Naive thymus-derived CD8-positive, alpha-beta T cell (primary cell): ENCODE results near the gene VWF. TPM values are rescaled to one million over a fixed set of nuclear protein-coding genes. Genes with fewer than 3 reads are reported as not detected.
"Not testable (repeated sequence)": the region's sequence is repeated elsewhere in the genome, so short reads cannot be mapped to it uniquely, and the experiment has no call there.

ENCODE experiments used
- ATAC-seq, 2 donors: fragments of 150-1000 bp; cut with Tn5 transposase in 1 of 2; sonication (Bioruptor Pico), chemical (Tn5 transposase) in 1 of 2; 1 replicate in 1 of 2; 2 replicates in 1 of 2; pipeline ENCODE4 v1.10.0; 2021; ENCODE audit warnings: mild to moderate bottlenecking in 2 of 2, moderate library complexity in 2 of 2
- POLR2A ChIA-PET: fragments of 350-600 bp; sonication (Branson Sonifier 250); formaldehyde crosslinking; loops from one replicate; lab custom pipeline; 2021; ENCODE audit warnings: antibody characterized with exemption; lab: Charles Lee
- DNase-seq, 10 donors: peaks; one replicate each; pipeline versions ENCODE4 v3.0.0 to v3.0.0-alpha.2; 2020 to 2022
- H3K27ac Mint-ChIP-seq, 10 donors: one replicate each; pipeline ENCODE4 v1.8.0; 2020 to 2022; ENCODE audit warnings: mild to moderate bottlenecking in 10 of 10, mixed read lengths in 10 of 10, moderate library complexity in 4 of 10, inconsistent platforms in 1 of 10
- H3K27me3 Mint-ChIP-seq, 5 donors: one replicate each; pipeline ENCODE4 v1.8.0; 2021 to 2022; ENCODE audit warnings: mixed read lengths in 5 of 5
- H3K36me3 Mint-ChIP-seq, 3 donors: one replicate each; pipeline ENCODE4 v1.8.0; 2020 to 2022; ENCODE audit warnings: mixed read lengths in 3 of 3, mild to moderate bottlenecking in 2 of 3, inconsistent platforms in 1 of 3
- H3K4me1 Mint-ChIP-seq, 4 donors: one replicate each; pipeline ENCODE4 v1.8.0; 2021 to 2022; ENCODE audit warnings: mixed read lengths in 4 of 4
- H3K4me3 Mint-ChIP-seq, 10 donors: one replicate each; pipeline ENCODE4 v1.8.0; 2020 to 2022; ENCODE audit warnings: mild to moderate bottlenecking in 10 of 10, mixed read lengths in 10 of 10, moderate library complexity in 6 of 10, inconsistent platforms in 1 of 10
- H3K9me3 Mint-ChIP-seq, 9 donors: one replicate each; pipeline ENCODE4 v1.8.0; 2020 to 2022; ENCODE audit warnings: mixed read lengths in 9 of 9, mild to moderate bottlenecking in 3 of 9, inconsistent platforms in 1 of 9, moderate library complexity in 1 of 9
- polyA plus RNA-seq, 3 donors: library from polyadenylated mRNA; unstranded; fragments of 300-500 nt; fragmentation: Illumina TruSeq; gene quantifications; one replicate each; pipeline ENCODE4 v1.2.3, GENCODE V29; 2021
- total RNA-seq, 8 experiments: library from RNA in 2 of 8; stranded (reverse) in 2 of 8; gene quantifications; one replicate each; pipeline ENCODE4 v1.2.3 and lab custom pipeline; 2021 to 2026

The VWF gene
- total and polyA plus RNA-seq, 5 experiments from 2014 or later = 0.08 to 0.60 TPM; not detected in 3

- H3K27me3 Mint-ChIP-seq, ATAC-seq, H3K9me3 Mint-ChIP-seq, H3K36me3 Mint-ChIP-seq: not testable (repeated sequence)
- DNase-seq = peak in 1 of 10 donors; percentile 24
- Mint-ChIP-seq H3K4me1 (peaks cover 27 to 71% (median 62%) of the 10 kb centered on the region in 4 donors), H3K27ac (peak overlapping the region; percentile 68 to 99 (median 93)), H3K4me3 (peak overlapping the region in 8 of 10 donors; percentile 65 to 82 (median 77))
- POLR2A ChIA-PET = interaction anchor here (1.1 to 4.6 kb wide), 3 partner anchors 12 to 73 kb away, joined by 3 to 30 read pairs (median 4); no protein-coding TSS in a partner anchor
Observed at GRCh38 chr12:6142368-6143302, 18.2 kb upstream of the VWF start.

- peak overlapping the region; percentile 16 to 88 (median 80) for H3K4me3 Mint-ChIP-seq
- POLR2A ChIA-PET = interaction anchor here (1.1 to 4.6 kb wide), 11 partner anchors 8 to 89 kb away, joined by 3 to 30 read pairs (median 5); partner anchors contain the start of genes CD9 and VWF
- H3K9me3 Mint-ChIP-seq, ATAC-seq, H3K36me3 Mint-ChIP-seq, H3K27me3 Mint-ChIP-seq, DNase-seq: not testable (repeated sequence)
- H3K27ac Mint-ChIP-seq = peak overlapping the region; percentile 97 to 99 (median 98)
- H3K4me1 Mint-ChIP-seq = peaks cover 26 to 71% (median 60%) of the 10 kb centered on the region in 4 donors
Observed at GRCh38 chr12:6141731-6142367, 17.4 kb upstream of the VWF start.

- peak; percentile 65 to 91 for ATAC-seq
- H3K36me3 Mint-ChIP-seq = peaks cover 0 to 7% (median 4%) of the 10 kb centered on the region in 3 donors
- peaks cover 0 to 2% (median 0%) of the 10 kb centered on the region in 5 donors for H3K27me3 Mint-ChIP-seq
- H3K9me3 Mint-ChIP-seq = peaks cover 0 to 9% (median 0%) of the 10 kb centered on the region in 9 donors
- POLR2A ChIA-PET = interaction anchor here (0.6 to 4.6 kb wide), 13 partner anchors 8 to 90 kb away, joined by 3 to 30 read pairs (median 5); partner anchors contain the start of genes CD9 and VWF
- DNase-seq = peak in 8 of 10 donors; percentile 9 to 72 (median 40)
- H3K4me3 Mint-ChIP-seq = peak overlapping the region; percentile 46 to 88 (median 80)
- peak overlapping the region; percentile 97 to 99 (median 98) for H3K27ac Mint-ChIP-seq
- H3K4me1 Mint-ChIP-seq = peaks cover 23 to 64% (median 53%) of the 10 kb centered on the region in 4 donors
Observed at GRCh38 chr12:6140651-6141447, 16.4 kb upstream of the VWF start.

GRCh38 chr12:6135071-6135470 lies 10.6 kb upstream of the VWF start:
- Mint-ChIP-seq H3K9me3 (peaks cover 0 to 7% (median 0%) of the 10 kb centered on the region in 9 donors), H3K4me1 (peaks cover 8 to 28% (median 19%) of the 10 kb centered on the region in 4 donors), H3K27ac (peak overlapping the region in 1 of 10 donors; percentile 35), H3K36me3 (peaks cover 0 to 7% (median 0%) of the 10 kb centered on the region in 3 donors), H3K27me3 (no peaks in the 10 kb centered on the region), H3K4me3 (no peak overlapping the region)
- POLR2A ChIA-PET = no interaction called here
- ATAC-seq (no peak), DNase-seq (no peak)

- Mint-ChIP-seq H3K4me3 (no peak overlapping the region), H3K9me3 (no peaks in the 10 kb centered on the region), H3K27me3 (no peaks in the 10 kb centered on the region), H3K4me1 (peaks cover 2 to 17% (median 6%) of the 10 kb centered on the region in 4 donors), H3K36me3 (peaks cover 0 to 4% (median 0%) of the 10 kb centered on the region in 3 donors), H3K27ac (no peak overlapping the region)
- no peak for ATAC-seq
- no peak for DNase-seq
- POLR2A ChIA-PET = no interaction called here
Observed at GRCh38 chr12:6133642-6134041, 9.2 kb upstream of the VWF start.

GRCh38 chr12:6132496-6132895 lies 8.0 kb upstream of the VWF start:
- no peak overlapping the region for H3K27ac Mint-ChIP-seq
- H3K4me1 Mint-ChIP-seq = peaks cover 0 to 9% (median 1%) of the 10 kb centered on the region in 4 donors
- DNase-seq (no peak), ATAC-seq (no peak)
- no peaks in the 10 kb centered on the region for H3K9me3 Mint-ChIP-seq
- H3K27me3 Mint-ChIP-seq = no peaks in the 10 kb centered on the region
- no peak overlapping the region for H3K4me3 Mint-ChIP-seq
- POLR2A ChIA-PET = no interaction called here
- peaks cover 0 to 4% (median 0%) of the 10 kb centered on the region in 3 donors for H3K36me3 Mint-ChIP-seq

- POLR2A ChIA-PET = no interaction called here
- H3K9me3 Mint-ChIP-seq = no peaks in the 10 kb centered on the region
- peak overlapping the region in 2 of 10 donors; percentile 3 to 12 for H3K27ac Mint-ChIP-seq
Observed at GRCh38 chr12:6125310-6125608, 789 bp upstream of the VWF start.

GRCh38 chr12:6123258-6123657 lies 1.2 kb downstream of the VWF start:
- Mint-ChIP-seq H3K9me3 (no peaks in the 10 kb centered on the region), H3K4me3 (no peak overlapping the region), H3K27ac (no peak overlapping the region), H3K27me3 (peaks cover 0 to 2% (median 0%) of the 10 kb centered on the region in 5 donors), H3K36me3 (no peaks in the 10 kb centered on the region), H3K4me1 (peaks cover 0 to 2% (median 0%) of the 10 kb centered on the region in 4 donors)
- POLR2A ChIA-PET = no interaction called here
- ATAC-seq (no peak), DNase-seq (no peak)

More at GRCh38 chr12:6125310-6125608, 789 bp upstream of the VWF start:
- Mint-ChIP-seq H3K36me3 (no peaks in the 10 kb centered on the region), H3K27me3 (no peaks in the 10 kb centered on the region), H3K4me3 (no peak overlapping the region), H3K4me1 (peaks cover 0 to 2% (median 0%) of the 10 kb centered on the region in 4 donors)
- no peak for ATAC-seq
- no peak for DNase-seq

GRCh38 chr12:6122201-6122600 lies 2.3 kb downstream of the VWF start:
- Mint-ChIP-seq H3K27me3 (peaks cover 0 to 2% (median 0%) of the 10 kb centered on the region in 5 donors), H3K4me3 (no peak overlapping the region), H3K4me1 (peaks cover 0 to 2% (median 0%) of the 10 kb centered on the region in 4 donors), H3K27ac (peak overlapping the region in 1 of 10 donors; percentile 78), H3K9me3 (no peaks in the 10 kb centered on the region), H3K36me3 (no peaks in the 10 kb centered on the region)
- POLR2A ChIA-PET = interaction anchor here (0.6 kb wide), 1 partner anchor 14 kb away, joined by 4 read pairs; no protein-coding TSS in a partner anchor
- DNase-seq (no peak), ATAC-seq (no peak)

- Mint-ChIP-seq H3K9me3 (no peaks in the 10 kb centered on the region), H3K36me3 (no peaks in the 10 kb centered on the region), H3K4me1 (peaks cover 0 to 5% (median 0%) of the 10 kb centered on the region in 4 donors), H3K27ac (no peak overlapping the region), H3K4me3 (no peak overlapping the region), H3K27me3 (peaks cover 0 to 2% (median 0%) of the 10 kb centered on the region in 5 donors)
- DNase-seq (no peak), ATAC-seq (no peak)
- POLR2A ChIA-PET = interaction anchor here (0.5 kb wide), 1 partner anchor 26 kb away, joined by 5 read pairs; no protein-coding TSS in a partner anchor
Observed at GRCh38 chr12:6120796-6121473, 3.5 kb downstream of the VWF start.

GRCh38 chr12:6118891-6119568 lies 5.4 kb downstream of the VWF start:
- H3K4me1 Mint-ChIP-seq = peaks cover 0 to 5% (median 0%) of the 10 kb centered on the region in 4 donors
- ATAC-seq (no peak), DNase-seq (no peak)
- peak overlapping the region in 2 of 10 donors; percentile 83 to 87 for H3K27ac Mint-ChIP-seq
- H3K36me3 Mint-ChIP-seq = no peaks in the 10 kb centered on the region
- H3K9me3 Mint-ChIP-seq = no peaks in the 10 kb centered on the region
- H3K4me3 Mint-ChIP-seq = no peak overlapping the region
- peaks cover 0 to 2% (median 0%) of the 10 kb centered on the region in 5 donors for H3K27me3 Mint-ChIP-seq
- POLR2A ChIA-PET = no interaction called here
